Karpas-422 (cell line): ENCODE data around the gene BRME1. TPM values are rescaled to one million over a fixed set of nuclear protein-coding genes. Genes with fewer than 3 reads are reported as not detected.
A peak's percentile ranks its signal among the peaks of the same experiment; 100 is the strongest.

Source experiments
- DNase-seq: peaks from one replicate; pipeline ENCODE4 v3.0.0-alpha.2; 2015
- H2AFZ ChIP-seq: fragments of 200-600 bp; sonication (generic); 2 replicates; pipeline ENCODE4 v1.6.1; 2014; ENCODE audit warnings: antibody characterized with exemption, low read length, mixed read lengths
- H3K27ac ChIP-seq: fragments of 200-600 bp; sonication (generic); 2 replicates; pipeline ENCODE4 v1.5.1; 2014; ENCODE audit warnings: mild to moderate bottlenecking, low read length, moderate library complexity
- H3K27me3 ChIP-seq: fragments of 200-600 bp; sonication (generic); 2 replicates; pipeline ENCODE4 v1.6.1; 2014; ENCODE audit warnings: low read length, mixed read lengths
- H3K36me3 ChIP-seq: fragments of 200-600 bp; sonication (generic); 2 replicates; pipeline ENCODE4 v1.6.1; 2014; ENCODE audit warnings: low read length, mixed read lengths; ENCODE audit not compliant: insufficient read depth
- H3K4me1 ChIP-seq: fragments of 200-600 bp; sonication (generic); 2 replicates; pipeline ENCODE4 v1.6.1; 2014; ENCODE audit warnings: mild to moderate bottlenecking, low read length, mixed read lengths
- H3K4me2 ChIP-seq: fragments of 200-600 bp; sonication (generic); 2 replicates; pipeline ENCODE4 v1.6.1; 2014; ENCODE audit warnings: low read length, low read depth, mild to moderate bottlenecking; ENCODE audit not compliant: poor library complexity, severe bottlenecking
- H3K4me3 ChIP-seq: fragments of 200-600 bp; sonication (generic); 2 replicates; pipeline ENCODE4 v1.5.1; 2014; ENCODE audit warnings: mild to moderate bottlenecking, antibody characterized with exemption, low read length, mixed read lengths
- H3K79me2 ChIP-seq: fragments of 200-600 bp; sonication (generic); 2 replicates; pipeline ENCODE4 v1.6.1; 2014; ENCODE audit warnings: mild to moderate bottlenecking, low read length, mixed read lengths
- H3K9ac ChIP-seq: fragments of 200-600 bp; sonication (generic); 2 replicates; pipeline ENCODE4 v1.6.0; 2014; ENCODE audit warnings: low read length
- H3K9me2 ChIP-seq: fragments of 200-600 bp; sonication (generic), shearing (Covaris generic); replicated peaks from 2 replicates; pipeline ENCODE4 v1.6.0; 2014; ENCODE audit warnings: mild to moderate bottlenecking, low read length, moderate library complexity; ENCODE audit not compliant: insufficient read depth
- H3K9me3 ChIP-seq: fragments of 300-700, 200-600 bp; sonication (generic); 2 replicates; pipeline ENCODE4 v1.6.1; 2014; ENCODE audit warnings: low read length, mixed read lengths
- H4K20me1 ChIP-seq: fragments of 200-600 bp; sonication (generic); 2 replicates; pipeline ENCODE4 v1.6.1; 2014; ENCODE audit warnings: mild to moderate bottlenecking, antibody characterized with exemption, low read length, low read depth; ENCODE audit not compliant: insufficient read depth
- total RNA-seq: library from RNA; depleted of rRNA; stranded (reverse); fragments of >200 nt; shearing (Covaris generic); gene quantifications from 2 replicates; pipeline ENCODE4 v1.2.3, GENCODE V29; 2014; ENCODE audit warnings: low replicate concordance

The BRME1 gene
- total RNA-seq, 1 experiment from 2014 or later: not detected

DNA sequence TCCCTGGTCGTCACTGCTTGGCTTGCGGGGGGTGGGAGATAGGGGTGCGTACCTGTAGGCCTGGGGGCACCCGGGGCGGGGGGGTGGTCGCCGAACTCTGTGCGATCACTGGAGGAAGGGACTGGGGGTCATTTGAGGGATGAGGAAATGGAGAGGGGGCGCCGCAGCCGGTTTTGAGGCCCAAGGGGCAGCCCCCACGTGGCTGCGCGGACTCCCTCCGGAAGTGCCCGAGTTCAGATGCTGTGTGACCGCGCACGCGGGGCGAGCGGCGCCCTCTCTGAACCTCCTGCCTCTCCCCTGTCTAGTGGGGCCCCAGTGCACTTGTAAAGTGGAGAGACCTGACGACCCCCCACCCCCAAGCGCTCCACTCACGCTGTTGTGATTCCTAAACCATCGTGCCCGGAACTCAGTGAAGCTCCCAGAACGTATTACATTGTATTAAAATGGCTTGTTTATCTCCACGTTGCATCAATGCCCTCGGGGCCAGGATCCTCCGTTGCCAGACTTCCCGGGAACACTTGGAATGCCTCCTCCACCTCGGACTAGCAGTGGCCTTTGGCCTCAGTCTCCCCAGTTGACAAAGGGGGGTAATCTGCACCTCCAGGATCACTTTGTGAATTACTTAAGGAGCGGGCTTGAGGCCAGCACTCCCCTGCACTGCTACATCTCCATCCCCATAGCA is 31.9 kb downstream of the BRME1 start:
- DNase-seq: no peak
- H3K9me2 ChIP-seq: no peaks in the 10 kb centered on the region
- no peak overlapping the region for H3K4me2 ChIP-seq
- H3K36me3 ChIP-seq: no peaks in the 10 kb centered on the region
- no peaks in the 10 kb centered on the region for H3K27me3 ChIP-seq
- H3K9me3 ChIP-seq: no peaks in the 10 kb centered on the region
- H3K27ac ChIP-seq: no peak overlapping the region
- H4K20me1 ChIP-seq: no peaks in the 10 kb centered on the region
- no peak overlapping the region for H3K9ac ChIP-seq
- H3K4me3 ChIP-seq: no peak overlapping the region
- no peak overlapping the region for H2AFZ ChIP-seq
- no peaks in the 10 kb centered on the region for H3K4me1 ChIP-seq
- no peaks in the 10 kb centered on the region for H3K79me2 ChIP-seq

DNA sequence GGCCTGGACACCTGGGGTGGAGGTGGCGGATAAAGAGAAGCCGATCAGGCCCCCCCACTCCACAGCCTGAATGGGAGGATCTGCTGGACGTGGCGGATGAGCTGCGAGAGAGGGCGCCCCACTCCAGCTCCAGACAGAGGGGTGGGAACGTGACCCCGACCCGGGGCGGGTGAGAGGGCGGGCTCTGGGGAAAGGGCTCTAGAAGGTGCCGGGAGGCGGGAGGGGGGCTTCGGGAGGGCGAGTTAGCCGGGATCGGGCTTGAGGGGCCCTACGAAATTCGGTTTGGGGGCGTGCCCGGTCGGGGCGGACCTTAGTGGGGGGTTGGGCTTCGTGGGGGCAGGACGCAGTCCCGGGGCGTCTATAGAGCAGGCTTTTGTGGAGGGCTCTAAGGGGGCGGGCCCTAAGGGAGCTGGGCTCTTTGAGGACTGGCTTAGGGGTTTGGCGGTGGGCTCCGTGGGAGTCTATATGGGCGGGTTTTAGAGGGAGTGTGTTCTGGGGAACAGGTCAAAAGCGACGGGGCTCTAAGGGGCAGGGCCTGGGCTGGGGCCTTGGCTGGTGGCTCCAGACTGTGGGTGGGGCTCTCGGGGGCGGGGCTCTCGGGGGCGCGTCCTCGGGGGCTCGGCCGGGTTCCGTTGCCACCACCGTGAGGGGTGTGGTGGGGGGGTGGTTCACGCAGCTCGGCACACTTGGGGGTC is 33.1 kb downstream of the BRME1 start:
- Histone ChIP-seq H3K4me3 (peak overlapping the region; percentile 48; the same call in 1 of the 2 replicates), H3K79me2 (no peaks in the 10 kb centered on the region), H3K9ac (peak overlapping the region; percentile 39; the same call in 1 of the 2 replicates), H3K9me2 (no peaks in the 10 kb centered on the region), H3K4me1 (no peaks in the 10 kb centered on the region), H4K20me1 (no peaks in the 10 kb centered on the region), H3K9me3 (no peaks in the 10 kb centered on the region), H3K27me3 (no peaks in the 10 kb centered on the region), H3K27ac (no peak overlapping the region), H3K36me3 (no peaks in the 10 kb centered on the region), H2AFZ (no peak overlapping the region), H3K4me2 (peak overlapping the region; percentile 53)
- DNase-seq: peak; percentile 58

DNA sequence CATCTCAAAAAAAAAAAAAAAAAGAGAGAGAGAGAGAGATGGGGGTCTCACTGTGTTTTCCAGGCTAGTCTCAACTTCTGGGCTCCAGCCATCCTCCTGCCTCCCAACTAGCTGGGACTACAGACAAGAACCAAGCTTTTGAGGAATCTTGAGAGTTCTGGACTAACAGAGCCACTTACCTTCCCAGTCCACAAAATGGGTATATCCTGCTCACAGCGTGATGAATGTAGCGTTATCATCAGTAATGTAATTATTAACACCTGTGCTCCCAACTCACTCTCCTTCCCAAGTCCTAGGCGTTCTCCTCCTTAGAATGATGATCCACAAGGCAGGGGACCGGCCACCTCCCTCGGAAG is 33.6 kb downstream of the BRME1 start:
- Histone ChIP-seq H3K36me3 (no peaks in the 10 kb centered on the region), H3K4me1 (no peaks in the 10 kb centered on the region), H3K9me3 (no peaks in the 10 kb centered on the region), H3K9ac (0 out of 2 replicates have a peak overlapping the region, but pooled peaks have one; percentile 39), H3K27ac (no peak overlapping the region), H4K20me1 (no peaks in the 10 kb centered on the region), H3K27me3 (no peaks in the 10 kb centered on the region), H3K9me2 (no peaks in the 10 kb centered on the region), H3K79me2 (no peaks in the 10 kb centered on the region), H3K4me2 (peak overlapping the region; percentile 53), H3K4me3 (no peak overlapping the region), H2AFZ (no peak overlapping the region)
- no peak for DNase-seq

DNA sequence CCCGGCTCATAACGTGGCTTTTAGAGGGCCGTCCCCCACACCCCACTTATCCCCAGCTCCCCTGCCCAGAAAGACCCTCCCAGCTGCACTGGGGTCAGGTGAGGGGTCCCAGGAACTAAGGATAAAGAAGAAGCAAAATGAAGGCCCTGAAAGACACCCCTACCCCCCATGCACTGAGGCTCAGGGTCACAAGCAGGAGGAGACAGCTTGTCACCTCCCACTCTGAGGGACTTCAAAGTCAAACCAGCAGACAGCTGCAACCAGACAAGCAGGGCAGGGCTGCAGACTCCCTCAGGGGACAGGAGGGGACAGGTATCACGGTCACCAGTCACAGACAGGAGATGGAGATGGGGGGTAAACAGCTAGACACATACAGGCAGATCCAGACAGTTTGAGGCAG is 35.0 kb downstream of the BRME1 start:
- Histone ChIP-seq H4K20me1 (no peaks in the 10 kb centered on the region), H3K4me2 (no peak overlapping the region), H3K4me1 (no peaks in the 10 kb centered on the region), H3K9me2 (no peaks in the 10 kb centered on the region), H3K9me3 (no peaks in the 10 kb centered on the region), H3K79me2 (no peaks in the 10 kb centered on the region), H3K27me3 (no peaks in the 10 kb centered on the region), H3K36me3 (no peaks in the 10 kb centered on the region), H3K9ac (no peak overlapping the region), H3K4me3 (no peak overlapping the region), H3K27ac (no peak overlapping the region), H2AFZ (no peak overlapping the region)
- DNase-seq: no peak

DNA sequence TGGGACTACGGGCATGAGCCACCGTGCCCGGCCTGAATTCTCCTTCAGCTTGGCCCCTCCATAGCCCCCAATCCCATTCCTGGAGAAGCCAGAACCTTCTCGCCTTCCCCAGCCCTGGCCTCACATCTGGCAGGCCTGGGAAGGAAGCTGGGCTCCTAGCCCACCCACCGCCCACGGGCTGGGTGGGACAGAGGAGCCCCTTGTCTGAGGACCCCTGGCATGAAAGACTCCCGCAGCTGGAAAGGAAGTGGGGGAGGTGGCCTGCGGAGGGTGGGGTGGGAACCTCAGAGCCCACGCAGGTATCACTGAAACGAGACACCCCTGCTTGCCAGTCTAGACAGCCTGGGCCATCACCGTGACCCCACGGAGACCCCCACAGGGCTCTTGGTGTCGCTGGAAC is 36.6 kb downstream of the BRME1 start:
- no peak for DNase-seq
- Histone ChIP-seq H2AFZ (no peak overlapping the region), H3K9me3 (no peaks in the 10 kb centered on the region), H4K20me1 (no peaks in the 10 kb centered on the region), H3K9ac (no peak overlapping the region), H3K4me1 (no peaks in the 10 kb centered on the region), H3K9me2 (no peaks in the 10 kb centered on the region), H3K36me3 (no peaks in the 10 kb centered on the region), H3K4me3 (no peak overlapping the region), H3K79me2 (no peaks in the 10 kb centered on the region), H3K27ac (no peak overlapping the region), H3K27me3 (no peaks in the 10 kb centered on the region), H3K4me2 (no peak overlapping the region)

DNA sequence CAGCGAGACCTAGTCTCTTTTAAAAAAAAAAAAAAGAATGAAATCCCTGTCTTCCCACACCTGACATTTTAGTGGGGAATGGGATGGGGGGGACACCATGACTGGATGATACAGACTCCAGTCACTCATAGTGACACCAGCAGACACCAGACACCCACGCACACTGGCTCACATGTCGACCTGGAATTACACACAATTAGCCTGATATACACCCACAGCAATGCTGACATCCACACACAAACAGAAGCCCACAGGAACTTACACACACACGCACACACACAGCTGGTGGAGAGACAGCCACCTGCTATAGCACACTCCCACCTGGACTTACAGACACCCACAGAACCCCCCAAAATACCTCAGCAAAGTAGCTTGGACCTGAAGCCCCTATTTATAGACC is 37.3 kb downstream of the BRME1 start:
- no peaks in the 10 kb centered on the region for H3K27me3 ChIP-seq
- no peaks in the 10 kb centered on the region for H3K36me3 ChIP-seq
- H3K9me2 ChIP-seq: no peaks in the 10 kb centered on the region
- H3K79me2 ChIP-seq: no peaks in the 10 kb centered on the region
- no peaks in the 10 kb centered on the region for H3K4me1 ChIP-seq
- H3K4me3 ChIP-seq: no peak overlapping the region
- no peak overlapping the region for H3K4me2 ChIP-seq
- no peak for DNase-seq
- no peaks in the 10 kb centered on the region for H4K20me1 ChIP-seq
- no peaks in the 10 kb centered on the region for H3K9me3 ChIP-seq
- no peak overlapping the region for H3K27ac ChIP-seq
- H3K9ac ChIP-seq: no peak overlapping the region
- no peak overlapping the region for H2AFZ ChIP-seq

DNA sequence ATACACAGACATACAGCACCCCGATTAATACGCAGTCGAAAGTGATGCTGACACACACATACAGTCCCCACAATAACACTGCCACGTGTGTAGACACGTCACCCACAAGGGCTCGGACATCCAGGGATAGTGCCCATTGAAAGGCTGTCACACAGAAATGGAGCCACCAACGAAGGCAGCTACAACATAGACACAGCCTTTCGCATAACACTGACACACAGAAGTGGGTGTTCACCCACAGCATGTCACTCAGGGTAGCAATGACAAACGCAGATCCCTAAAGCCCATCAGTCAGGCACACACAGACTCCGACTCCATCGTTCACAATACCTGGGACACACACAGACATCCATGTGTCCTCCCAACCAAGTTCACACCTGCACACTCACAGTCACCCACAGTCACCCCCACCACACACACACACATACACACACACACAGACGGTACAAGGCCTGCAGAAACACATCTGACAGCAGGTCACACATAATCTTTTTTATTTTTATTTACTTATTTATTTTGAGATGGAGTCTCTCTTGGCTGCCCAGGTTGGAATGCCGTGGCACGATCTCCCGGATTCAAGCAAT is 39.4 kb downstream of the BRME1 start:
- no peaks in the 10 kb centered on the region for H3K9me3 ChIP-seq
- H3K27me3 ChIP-seq: no peaks in the 10 kb centered on the region
- peaks cover 6% of the 10 kb centered on the region for H3K4me1 ChIP-seq
- no peaks in the 10 kb centered on the region for H3K9me2 ChIP-seq
- no peak overlapping the region for H2AFZ ChIP-seq
- H3K4me2 ChIP-seq: no peak overlapping the region
- H3K27ac ChIP-seq: no peak overlapping the region
- H3K9ac ChIP-seq: no peak overlapping the region
- no peak for DNase-seq
- no peaks in the 10 kb centered on the region for H3K79me2 ChIP-seq
- H3K4me3 ChIP-seq: no peak overlapping the region
- H4K20me1 ChIP-seq: no peaks in the 10 kb centered on the region
- no peaks in the 10 kb centered on the region for H3K36me3 ChIP-seq

DNA sequence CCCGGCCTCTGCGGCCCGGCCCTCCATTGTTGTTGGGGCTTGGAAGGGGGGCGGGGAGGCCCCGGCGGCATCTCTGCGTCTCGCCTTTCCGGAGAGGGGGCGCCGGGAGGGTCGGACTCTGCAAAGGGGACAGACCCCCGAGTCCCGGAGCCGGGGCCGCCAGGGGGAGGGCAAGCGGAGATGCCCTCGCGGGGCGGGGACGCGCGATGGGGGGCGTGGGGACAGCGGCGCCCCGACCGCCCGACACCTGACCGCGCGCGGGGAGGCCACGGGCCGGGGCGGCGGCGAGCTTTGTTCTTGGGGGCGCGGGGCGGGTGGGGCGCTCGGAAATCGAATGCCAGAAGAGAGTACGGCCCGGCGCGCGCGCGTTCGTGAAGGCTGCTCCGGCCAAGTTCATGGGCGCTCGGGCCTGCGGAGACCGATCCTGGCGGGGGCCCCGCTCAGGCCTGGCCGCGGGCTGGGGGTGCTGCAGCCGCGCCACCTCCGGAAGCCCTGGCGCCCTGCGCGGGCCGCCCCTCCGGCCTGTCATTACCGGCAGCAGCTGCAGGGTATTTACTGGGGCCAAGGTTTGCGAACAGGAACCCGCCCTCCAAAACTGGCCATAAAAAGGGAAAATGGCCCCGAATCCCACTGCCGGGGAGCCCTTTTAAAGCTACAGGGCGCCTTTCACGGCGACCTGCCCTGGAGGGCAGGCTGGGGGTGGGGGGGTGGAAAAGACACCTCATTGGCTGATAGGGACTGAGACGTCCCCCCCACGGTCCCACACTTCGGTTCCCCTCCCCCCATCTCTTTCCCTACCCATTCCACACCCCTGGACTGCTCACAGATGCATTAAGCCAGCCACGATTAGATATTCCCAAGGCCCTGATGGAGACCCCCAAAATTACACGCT is 40.1 kb downstream of the BRME1 start:
- H3K79me2 ChIP-seq: no peaks in the 10 kb centered on the region

More for the DNA sequence above, 40.1 kb downstream of the BRME1 start:
- Histone ChIP-seq H3K4me1 (peaks cover 10% of the 10 kb centered on the region), H3K27ac (no peak overlapping the region), H3K36me3 (no peaks in the 10 kb centered on the region), H3K4me2 (no peak overlapping the region), H3K9ac (no peak overlapping the region), H3K27me3 (no peaks in the 10 kb centered on the region), H2AFZ (no peak overlapping the region), H4K20me1 (no peaks in the 10 kb centered on the region), H3K9me2 (no peaks in the 10 kb centered on the region), H3K9me3 (no peaks in the 10 kb centered on the region), H3K4me3 (no peak overlapping the region)
- no peak for DNase-seq
